ENCODE data around the gene METTL8. TPM values are rescaled to one million over a fixed set of nuclear protein-coding genes. Genes with fewer than 3 reads are reported as not detected.

Gene METTL8, protein sequence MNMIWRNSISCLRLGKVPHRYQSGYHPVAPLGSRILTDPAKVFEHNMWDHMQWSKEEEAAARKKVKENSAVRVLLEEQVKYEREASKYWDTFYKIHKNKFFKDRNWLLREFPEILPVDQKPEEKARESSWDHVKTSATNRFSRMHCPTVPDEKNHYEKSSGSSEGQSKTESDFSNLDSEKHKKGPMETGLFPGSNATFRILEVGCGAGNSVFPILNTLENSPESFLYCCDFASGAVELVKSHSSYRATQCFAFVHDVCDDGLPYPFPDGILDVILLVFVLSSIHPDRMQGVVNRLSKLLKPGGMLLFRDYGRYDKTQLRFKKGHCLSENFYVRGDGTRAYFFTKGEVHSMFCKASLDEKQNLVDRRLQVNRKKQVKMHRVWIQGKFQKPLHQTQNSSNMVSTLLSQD
- total RNA-seq (2014; rRNA removed; shearing (Covaris generic)) (54.4 and 60.9 TPM in 2 replicates), polyA plus RNA-seq (2016; fragmentation: Nextera tagmentation; extraction: Ambion mirVana) (48.6 and 64.3 TPM in 2 replicates)
- long read RNA-seq, full-length matches to known transcripts: 9 of 18 reads
- long read RNA-seq, partial matches to known transcripts: 1 of 18 reads
- long read RNA-seq, other reads (novel, unspliced or antisense): 8 of 18 reads

DNA sequence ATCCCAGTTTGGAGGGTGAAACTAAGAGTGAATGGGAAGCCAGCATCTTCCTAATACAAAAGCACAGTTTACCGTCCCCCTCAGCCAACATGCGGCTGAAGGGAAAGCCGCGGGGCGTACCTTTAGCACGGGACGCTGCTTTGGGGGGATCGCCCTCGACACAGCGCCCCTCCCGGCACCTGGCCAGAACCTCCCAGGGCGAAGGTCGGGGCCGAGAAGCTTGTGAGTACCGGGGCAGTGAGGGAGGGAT lies at the start of gene METTL8:
Gene METTL8, minus strand, starts transcription at position 228 of the 250 bp plus-strand sequence. CDS start 41,805 bp downstream, outside the sequence.
- peaks cover 33% of the 10 kb centered on the region for H3K9me3 Mint-ChIP-seq
- peak within 1 kb of the TSS; percentile 100 for H3K27ac ChIP-seq (ENCODE audit: low read depth)
- peaks cover 7% of the 10 kb centered on the region for H3F3A ChIP-seq (replicated peaks; ENCODE audit: low read depth)
- ATAC-seq (no peak), DNase-seq (ENCODE audit: low spot score) (no peak)
- H3K4me1 ChIP-seq (ENCODE audit: insufficient read depth): peaks cover 18% of the 10 kb centered on the region
- H3K4me3 ChIP-seq: peak within 1 kb of the TSS; percentile 59
- H3K36me3 Mint-ChIP-seq (ENCODE audit: low read depth): peaks cover 84% of the 10 kb centered on the region
- peak within 1 kb of the TSS; percentile 83 for H2AFZ ChIP-seq
- no peaks in the 10 kb centered on the region for H3K27me3 ChIP-seq (ENCODE audit: insufficient read depth)
- H3K79me2 ChIP-seq (replicated peaks; ENCODE audit: insufficient read depth): peaks cover 83% of the 10 kb centered on the region
- no peaks in the 10 kb centered on the region for H4K20me1 ChIP-seq (replicated peaks; ENCODE audit: insufficient read depth)
- H3K27me3 Mint-ChIP-seq (ENCODE audit: insufficient read depth, low read depth, poor library complexity): peaks cover 6% of the 10 kb centered on the region
- H3K36me3 ChIP-seq (ENCODE audit: insufficient read depth): peaks cover 24% of the 10 kb centered on the region
- no peaks in the 10 kb centered on the region for H3K9me2 ChIP-seq (ENCODE audit: insufficient read depth)
- H3K4me1 Mint-ChIP-seq: peaks cover 24% of the 10 kb centered on the region
- TF ChIP-seq NANOG (IDR thresholded peaks at IDR 0.05; ENCODE audit: borderline replicate concordance) (no peak), ZNF114 (CRISPR knock-in tag; IDR thresholded peaks at IDR 0.05) (no peak), POLR2AphosphoS5 (IDR thresholded peaks at IDR 0.05; ENCODE audit: low read depth) (peak; percentile 74), EZH2 (IDR thresholded peaks at IDR 0.05; ENCODE audit: low read depth, unreplicated experiment) (no peak), JUNB (IDR thresholded peaks at IDR 0.05; ENCODE audit: unreplicated experiment) (no peak)
- TF ChIP-seq, protein P1, sequence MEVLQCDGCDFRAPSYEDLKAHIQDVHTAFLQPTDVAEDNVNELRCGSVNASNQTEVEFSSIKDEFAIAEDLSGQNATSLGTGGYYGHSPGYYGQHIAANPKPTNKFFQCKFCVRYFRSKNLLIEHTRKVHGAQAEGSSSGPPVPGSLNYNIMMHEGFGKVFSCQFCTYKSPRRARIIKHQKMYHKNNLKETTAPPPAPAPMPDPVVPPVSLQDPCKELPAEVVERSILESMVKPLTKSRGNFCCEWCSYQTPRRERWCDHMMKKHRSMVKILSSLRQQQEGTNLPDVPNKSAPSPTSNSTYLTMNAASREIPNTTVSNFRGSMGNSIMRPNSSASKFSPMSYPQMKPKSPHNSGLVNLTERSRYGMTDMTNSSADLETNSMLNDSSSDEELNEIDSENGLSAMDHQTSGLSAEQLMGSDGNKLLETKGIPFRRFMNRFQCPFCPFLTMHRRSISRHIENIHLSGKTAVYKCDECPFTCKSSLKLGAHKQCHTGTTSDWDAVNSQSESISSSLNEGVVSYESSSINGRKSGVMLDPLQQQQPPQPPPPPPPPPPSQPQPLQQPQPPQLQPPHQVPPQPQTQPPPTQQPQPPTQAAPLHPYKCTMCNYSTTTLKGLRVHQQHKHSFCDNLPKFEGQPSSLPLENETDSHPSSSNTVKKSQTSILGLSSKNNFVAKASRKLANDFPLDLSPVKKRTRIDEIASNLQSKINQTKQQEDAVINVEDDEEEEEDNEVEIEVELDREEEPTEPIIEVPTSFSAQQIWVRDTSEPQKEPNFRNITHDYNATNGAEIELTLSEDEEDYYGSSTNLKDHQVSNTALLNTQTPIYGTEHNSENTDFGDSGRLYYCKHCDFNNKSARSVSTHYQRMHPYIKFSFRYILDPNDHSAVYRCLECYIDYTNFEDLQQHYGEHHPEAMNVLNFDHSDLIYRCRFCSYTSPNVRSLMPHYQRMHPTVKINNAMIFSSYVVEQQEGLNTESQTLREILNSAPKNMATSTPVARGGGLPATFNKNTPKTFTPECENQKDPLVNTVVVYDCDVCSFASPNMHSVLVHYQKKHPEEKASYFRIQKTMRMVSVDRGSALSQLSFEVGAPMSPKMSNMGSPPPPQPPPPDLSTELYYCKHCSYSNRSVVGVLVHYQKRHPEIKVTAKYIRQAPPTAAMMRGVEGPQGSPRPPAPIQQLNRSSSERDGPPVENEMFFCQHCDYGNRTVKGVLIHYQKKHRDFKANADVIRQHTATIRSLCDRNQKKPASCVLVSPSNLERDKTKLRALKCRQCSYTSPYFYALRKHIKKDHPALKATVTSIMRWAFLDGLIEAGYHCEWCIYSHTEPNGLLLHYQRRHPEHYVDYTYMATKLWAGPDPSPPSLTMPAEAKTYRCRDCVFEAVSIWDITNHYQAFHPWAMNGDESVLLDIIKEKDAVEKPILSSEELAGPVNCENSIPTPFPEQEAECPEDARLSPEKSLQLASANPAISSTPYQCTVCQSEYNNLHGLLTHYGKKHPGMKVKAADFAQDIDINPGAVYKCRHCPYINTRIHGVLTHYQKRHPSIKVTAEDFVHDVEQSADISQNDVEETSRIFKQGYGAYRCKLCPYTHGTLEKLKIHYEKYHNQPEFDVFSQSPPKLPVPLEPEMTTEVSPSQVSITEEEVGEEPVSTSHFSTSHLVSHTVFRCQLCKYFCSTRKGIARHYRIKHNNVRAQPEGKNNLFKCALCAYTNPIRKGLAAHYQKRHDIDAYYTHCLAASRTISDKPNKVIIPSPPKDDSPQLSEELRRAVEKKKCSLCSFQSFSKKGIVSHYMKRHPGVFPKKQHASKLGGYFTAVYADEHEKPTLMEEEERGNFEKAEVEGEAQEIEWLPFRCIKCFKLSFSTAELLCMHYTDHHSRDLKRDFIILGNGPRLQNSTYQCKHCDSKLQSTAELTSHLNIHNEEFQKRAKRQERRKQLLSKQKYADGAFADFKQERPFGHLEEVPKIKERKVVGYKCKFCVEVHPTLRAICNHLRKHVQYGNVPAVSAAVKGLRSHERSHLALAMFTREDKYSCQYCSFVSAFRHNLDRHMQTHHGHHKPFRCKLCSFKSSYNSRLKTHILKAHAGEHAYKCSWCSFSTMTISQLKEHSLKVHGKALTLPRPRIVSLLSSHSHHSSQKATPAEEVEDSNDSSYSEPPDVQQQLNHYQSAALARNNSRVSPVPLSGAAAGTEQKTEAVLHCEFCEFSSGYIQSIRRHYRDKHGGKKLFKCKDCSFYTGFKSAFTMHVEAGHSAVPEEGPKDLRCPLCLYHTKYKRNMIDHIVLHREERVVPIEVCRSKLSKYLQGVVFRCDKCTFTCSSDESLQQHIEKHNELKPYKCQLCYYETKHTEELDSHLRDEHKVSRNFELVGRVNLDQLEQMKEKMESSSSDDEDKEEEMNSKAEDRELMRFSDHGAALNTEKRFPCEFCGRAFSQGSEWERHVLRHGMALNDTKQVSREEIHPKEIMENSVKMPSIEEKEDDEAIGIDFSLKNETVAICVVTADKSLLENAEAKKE (CRISPR knock-in tag; IDR thresholded peaks at IDR 0.05): no peak
- TF ChIP-seq, protein P2, sequence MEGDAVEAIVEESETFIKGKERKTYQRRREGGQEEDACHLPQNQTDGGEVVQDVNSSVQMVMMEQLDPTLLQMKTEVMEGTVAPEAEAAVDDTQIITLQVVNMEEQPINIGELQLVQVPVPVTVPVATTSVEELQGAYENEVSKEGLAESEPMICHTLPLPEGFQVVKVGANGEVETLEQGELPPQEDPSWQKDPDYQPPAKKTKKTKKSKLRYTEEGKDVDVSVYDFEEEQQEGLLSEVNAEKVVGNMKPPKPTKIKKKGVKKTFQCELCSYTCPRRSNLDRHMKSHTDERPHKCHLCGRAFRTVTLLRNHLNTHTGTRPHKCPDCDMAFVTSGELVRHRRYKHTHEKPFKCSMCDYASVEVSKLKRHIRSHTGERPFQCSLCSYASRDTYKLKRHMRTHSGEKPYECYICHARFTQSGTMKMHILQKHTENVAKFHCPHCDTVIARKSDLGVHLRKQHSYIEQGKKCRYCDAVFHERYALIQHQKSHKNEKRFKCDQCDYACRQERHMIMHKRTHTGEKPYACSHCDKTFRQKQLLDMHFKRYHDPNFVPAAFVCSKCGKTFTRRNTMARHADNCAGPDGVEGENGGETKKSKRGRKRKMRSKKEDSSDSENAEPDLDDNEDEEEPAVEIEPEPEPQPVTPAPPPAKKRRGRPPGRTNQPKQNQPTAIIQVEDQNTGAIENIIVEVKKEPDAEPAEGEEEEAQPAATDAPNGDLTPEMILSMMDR (conservative IDR thresholded peaks at IDR 0.05; ENCODE audit: low read depth in 2 of 2): peak; percentile 66 to 76
- peak within 1 kb of the TSS; percentile 97 for H3K27ac Mint-ChIP-seq
- H3K4me2 ChIP-seq: peak within 1 kb of the TSS; percentile 97
- peak within 1 kb of the TSS; percentile 83 for H3K4me3 Mint-ChIP-seq
